ENCODE measurements around the gene FAM184A.

DNA sequence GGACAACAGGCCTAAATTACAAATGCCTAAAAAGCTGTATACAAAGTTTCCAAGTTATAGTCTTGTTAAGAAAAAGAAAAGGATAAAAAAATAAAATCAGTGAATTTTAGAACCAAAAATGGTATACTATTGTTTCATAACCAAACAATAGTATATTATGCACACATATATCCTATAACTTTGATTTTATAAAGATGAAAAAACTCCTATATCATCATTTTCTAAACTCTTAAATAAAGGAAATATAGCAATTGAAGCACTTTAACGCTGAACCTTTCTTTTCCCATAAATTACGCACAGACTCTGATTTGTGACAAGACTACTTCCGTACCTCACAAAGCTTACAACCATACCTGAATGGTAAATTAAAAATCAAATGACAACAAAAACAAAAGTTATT lies 107.6 kb downstream of the FAM184A start:
- TF ChIP-seq, protein P1, sequence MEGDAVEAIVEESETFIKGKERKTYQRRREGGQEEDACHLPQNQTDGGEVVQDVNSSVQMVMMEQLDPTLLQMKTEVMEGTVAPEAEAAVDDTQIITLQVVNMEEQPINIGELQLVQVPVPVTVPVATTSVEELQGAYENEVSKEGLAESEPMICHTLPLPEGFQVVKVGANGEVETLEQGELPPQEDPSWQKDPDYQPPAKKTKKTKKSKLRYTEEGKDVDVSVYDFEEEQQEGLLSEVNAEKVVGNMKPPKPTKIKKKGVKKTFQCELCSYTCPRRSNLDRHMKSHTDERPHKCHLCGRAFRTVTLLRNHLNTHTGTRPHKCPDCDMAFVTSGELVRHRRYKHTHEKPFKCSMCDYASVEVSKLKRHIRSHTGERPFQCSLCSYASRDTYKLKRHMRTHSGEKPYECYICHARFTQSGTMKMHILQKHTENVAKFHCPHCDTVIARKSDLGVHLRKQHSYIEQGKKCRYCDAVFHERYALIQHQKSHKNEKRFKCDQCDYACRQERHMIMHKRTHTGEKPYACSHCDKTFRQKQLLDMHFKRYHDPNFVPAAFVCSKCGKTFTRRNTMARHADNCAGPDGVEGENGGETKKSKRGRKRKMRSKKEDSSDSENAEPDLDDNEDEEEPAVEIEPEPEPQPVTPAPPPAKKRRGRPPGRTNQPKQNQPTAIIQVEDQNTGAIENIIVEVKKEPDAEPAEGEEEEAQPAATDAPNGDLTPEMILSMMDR (IDR thresholded peaks at IDR 0.05): no peak
- TF ChIP-seq EZH2 (IDR thresholded peaks at IDR 0.05): no peak

Measured in neural progenitor cell (in vitro differentiated cells).